Gastrocnemius medialis (tissue), 4 donors: ENCODE measurements around the gene PEX12.

Experiments used
- CTCF ChIP-seq, 5 experiments: fragments of 450-650 bp in 3 of 5; fragments of 200-600 bp in 2 of 5; sonication (generic) in 2 of 5; IDR thresholded peaks in 4 of 5; conservative IDR thresholded peaks in 1 of 5; 1 replicate in 4 of 5; 2 replicates in 1 of 5; pipeline ENCODE4 v1.5.1; 2016 to 2019; ENCODE audit warnings: antibody characterized with exemption in 5 of 5, mild to moderate bottlenecking in 3 of 5, moderate library complexity in 3 of 5
- POLR2A ChIP-seq, 2 donors: fragments of 450-650 bp; IDR thresholded peaks; one replicate each; pipeline ENCODE4 v1.6.1; 2017; ENCODE audit warnings: antibody characterized with exemption in 2 of 2, mild to moderate bottlenecking in 2 of 2, moderate library complexity in 2 of 2

GRCh38 chr17:35616536-35616935, 38.2 kb upstream of the PEX12 start:
- TF ChIP-seq CTCF (IDR thresholded peaks at IDR 0.05 in 4 of 5, conservative IDR thresholded peaks at IDR 0.05 in 1 of 5) (no peak), POLR2A (IDR thresholded peaks at IDR 0.05) (no peak)
